A549 (cell line): ENCODE measurements around the gene IRF2BPL.

ENCODE experiments used
- CEBPB ChIP-seq, 2 experiments: fragments of >200 bp in 1 of 2; sonication (Bioruptor Twin) in 1 of 2; formaldehyde crosslinking in 1 of 2; IDR thresholded peaks; 2 replicates each; pipeline ENCODE4 v1.6.1; 2012 to 2016
- EP300 ChIP-seq, 2 experiments: fragments of >200 bp; sonication (Bioruptor Twin); formaldehyde crosslinking; IDR thresholded peaks; 2 replicates in 1 of 2; 3 replicates in 1 of 2; pipeline ENCODE4 v1.6.1; 2016 to 2017
- MAFK ChIP-seq: fragments of 450-650 bp; IDR thresholded peaks from 2 replicates; pipeline ENCODE4 v1.6.1; 2014; ENCODE audit not compliant: partially characterized antibody
- MAX ChIP-seq: IDR thresholded peaks from 2 replicates; pipeline ENCODE4 v1.6.1; 2012
- MYC ChIP-seq: IDR thresholded peaks from 2 replicates; pipeline ENCODE4 v1.6.1; 2012; ENCODE audit warnings: mild to moderate bottlenecking, inconsistent platforms, low read length, improper control_type of control experiment, borderline replicate concordance
- NPAS2 ChIP-seq: fragments of 250-450 bp; sonication (Bioruptor Pico); IDR thresholded peaks from 2 replicates; pipeline ENCODE4 v1.8.0; 2022; ENCODE audit warnings: mild to moderate bottlenecking, moderate library complexity, borderline replicate concordance
- POLR2A ChIP-seq: IDR thresholded peaks from 2 replicates; pipeline ENCODE4 v1.6.1; 2012; ENCODE audit warnings: mild to moderate bottlenecking, low read length
- RAD21 ChIP-seq, 2 experiments: fragments of >200 bp in 1 of 2; sonication (Bioruptor Twin) in 1 of 2; formaldehyde crosslinking in 1 of 2; IDR thresholded peaks in 1 of 2; conservative IDR thresholded peaks in 1 of 2; 2 replicates in 1 of 2; 3 replicates in 1 of 2; pipeline ENCODE4 v1.6.1; 2012 to 2018; ENCODE audit warnings: inconsistent platforms in 1 of 2
- RARB ChIP-seq: fragments of 250-450 bp; sonication (Bioruptor Pico); IDR thresholded peaks from 2 replicates; pipeline ENCODE4 v1.8.0; 2021; ENCODE audit warnings: mild to moderate bottlenecking, moderate library complexity
- RFX5 ChIP-seq: fragments of 450-650 bp; IDR thresholded peaks from 2 replicates; pipeline ENCODE4 v1.7.1; 2014; ENCODE audit warnings: antibody characterized with exemption, mild to moderate bottlenecking, moderate library complexity
- RNF2 ChIP-seq: fragments of 200-600 bp; sonication (generic); IDR thresholded peaks from 2 replicates; pipeline ENCODE4 v1.6.1; 2016; ENCODE audit warnings: low read depth, mild to moderate bottlenecking, antibody characterized with exemption, moderate library complexity, borderline replicate concordance
- TFCP2L1 ChIP-seq: fragments of 250-450 bp; sonication (Bioruptor Pico); IDR thresholded peaks from 2 replicates; pipeline ENCODE4 v1.5.0; 2021; ENCODE audit warnings: mild to moderate bottlenecking
- TF ChIP-seq, protein P1 (sequence below): fragments of >200 bp; sonication (Bioruptor Twin); formaldehyde crosslinking; IDR thresholded peaks from 3 replicates; pipeline ENCODE4 v1.5.1; 2016
- TF ChIP-seq, protein P2 (sequence below): fragments of 200-600 bp; sonication (generic); IDR thresholded peaks from 2 replicates; pipeline ENCODE4 v1.6.1; 2016; ENCODE audit warnings: antibody characterized with exemption, mild to moderate bottlenecking, moderate library complexity

DNA sequence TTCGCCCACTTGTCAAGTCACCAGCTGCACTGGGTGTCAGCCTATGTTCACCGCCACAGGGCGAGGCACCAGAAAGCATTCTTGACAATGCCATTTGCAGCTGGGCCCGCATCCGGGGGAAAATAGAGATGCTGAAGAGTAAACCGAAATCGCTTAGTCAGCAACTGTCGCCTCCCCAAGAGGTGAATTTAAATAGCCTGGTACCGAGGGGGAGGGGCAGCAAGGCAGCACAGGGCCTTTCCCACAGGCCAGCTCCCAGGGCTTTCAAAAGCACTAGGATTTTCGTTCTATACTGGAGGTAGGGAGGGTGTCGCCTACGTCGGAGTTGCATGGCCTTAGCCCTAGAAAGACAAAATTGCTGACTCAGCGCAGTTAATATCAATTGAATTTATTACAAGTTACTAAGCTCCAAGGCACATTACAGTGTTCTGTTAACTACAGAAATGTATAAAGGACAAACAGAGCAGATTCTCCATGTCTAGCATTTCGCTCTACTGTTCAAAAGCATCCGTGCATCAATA is 4.3 kb downstream of the IRF2BPL start:
- no peak for TF ChIP-seq EP300 (IDR thresholded peaks at IDR 0.05)
- TF ChIP-seq RARB: 0 out of 2 replicates have a peak, but pooled peaks have one; percentile 35
- TF ChIP-seq, protein P1, sequence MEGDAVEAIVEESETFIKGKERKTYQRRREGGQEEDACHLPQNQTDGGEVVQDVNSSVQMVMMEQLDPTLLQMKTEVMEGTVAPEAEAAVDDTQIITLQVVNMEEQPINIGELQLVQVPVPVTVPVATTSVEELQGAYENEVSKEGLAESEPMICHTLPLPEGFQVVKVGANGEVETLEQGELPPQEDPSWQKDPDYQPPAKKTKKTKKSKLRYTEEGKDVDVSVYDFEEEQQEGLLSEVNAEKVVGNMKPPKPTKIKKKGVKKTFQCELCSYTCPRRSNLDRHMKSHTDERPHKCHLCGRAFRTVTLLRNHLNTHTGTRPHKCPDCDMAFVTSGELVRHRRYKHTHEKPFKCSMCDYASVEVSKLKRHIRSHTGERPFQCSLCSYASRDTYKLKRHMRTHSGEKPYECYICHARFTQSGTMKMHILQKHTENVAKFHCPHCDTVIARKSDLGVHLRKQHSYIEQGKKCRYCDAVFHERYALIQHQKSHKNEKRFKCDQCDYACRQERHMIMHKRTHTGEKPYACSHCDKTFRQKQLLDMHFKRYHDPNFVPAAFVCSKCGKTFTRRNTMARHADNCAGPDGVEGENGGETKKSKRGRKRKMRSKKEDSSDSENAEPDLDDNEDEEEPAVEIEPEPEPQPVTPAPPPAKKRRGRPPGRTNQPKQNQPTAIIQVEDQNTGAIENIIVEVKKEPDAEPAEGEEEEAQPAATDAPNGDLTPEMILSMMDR: no peak
- TF ChIP-seq NPAS2 (CRISPR knock-in tag): no peak
- TF ChIP-seq POLR2A: no peak
- TF ChIP-seq CEBPB (IDR thresholded peaks at IDR 0.05): no peak
- TF ChIP-seq TFCP2L1 (CRISPR knock-in tag): no peak
- TF ChIP-seq RNF2: no peak
- TF ChIP-seq RAD21 (conservative IDR thresholded peaks at IDR 0.05 in 1 of 2, IDR thresholded peaks at IDR 0.05 in 1 of 2): no peak
- TF ChIP-seq MAFK: peak; percentile 100
- TF ChIP-seq, protein P2, sequence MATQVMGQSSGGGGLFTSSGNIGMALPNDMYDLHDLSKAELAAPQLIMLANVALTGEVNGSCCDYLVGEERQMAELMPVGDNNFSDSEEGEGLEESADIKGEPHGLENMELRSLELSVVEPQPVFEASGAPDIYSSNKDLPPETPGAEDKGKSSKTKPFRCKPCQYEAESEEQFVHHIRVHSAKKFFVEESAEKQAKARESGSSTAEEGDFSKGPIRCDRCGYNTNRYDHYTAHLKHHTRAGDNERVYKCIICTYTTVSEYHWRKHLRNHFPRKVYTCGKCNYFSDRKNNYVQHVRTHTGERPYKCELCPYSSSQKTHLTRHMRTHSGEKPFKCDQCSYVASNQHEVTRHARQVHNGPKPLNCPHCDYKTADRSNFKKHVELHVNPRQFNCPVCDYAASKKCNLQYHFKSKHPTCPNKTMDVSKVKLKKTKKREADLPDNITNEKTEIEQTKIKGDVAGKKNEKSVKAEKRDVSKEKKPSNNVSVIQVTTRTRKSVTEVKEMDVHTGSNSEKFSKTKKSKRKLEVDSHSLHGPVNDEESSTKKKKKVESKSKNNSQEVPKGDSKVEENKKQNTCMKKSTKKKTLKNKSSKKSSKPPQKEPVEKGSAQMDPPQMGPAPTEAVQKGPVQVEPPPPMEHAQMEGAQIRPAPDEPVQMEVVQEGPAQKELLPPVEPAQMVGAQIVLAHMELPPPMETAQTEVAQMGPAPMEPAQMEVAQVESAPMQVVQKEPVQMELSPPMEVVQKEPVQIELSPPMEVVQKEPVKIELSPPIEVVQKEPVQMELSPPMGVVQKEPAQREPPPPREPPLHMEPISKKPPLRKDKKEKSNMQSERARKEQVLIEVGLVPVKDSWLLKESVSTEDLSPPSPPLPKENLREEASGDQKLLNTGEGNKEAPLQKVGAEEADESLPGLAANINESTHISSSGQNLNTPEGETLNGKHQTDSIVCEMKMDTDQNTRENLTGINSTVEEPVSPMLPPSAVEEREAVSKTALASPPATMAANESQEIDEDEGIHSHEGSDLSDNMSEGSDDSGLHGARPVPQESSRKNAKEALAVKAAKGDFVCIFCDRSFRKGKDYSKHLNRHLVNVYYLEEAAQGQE: no peak
- TF ChIP-seq MAX: 0 out of 2 replicates have a peak, but pooled peaks have one; percentile 29
- no peak for TF ChIP-seq RFX5
- TF ChIP-seq MYC: no peak
